ENCODE measurements around the gene FAM24A. TPM values are rescaled to one million over a fixed set of nuclear protein-coding genes. Genes with fewer than 3 reads are reported as not detected.
"Not testable (repeated sequence)": the region's sequence is repeated elsewhere in the genome, so short reads cannot be mapped to it uniquely, and the experiment has no call there.

Gene FAM24A
- total RNA-seq, 1 donor from 2014 or later = not detected

GRCh38 chr10:122871947-122872346 lies 38.5 kb upstream of the FAM24A start:
- not testable (repeated sequence) for H3K27me3 Mint-ChIP-seq (ENCODE audit: unreplicated experiment); H3K4me3 Mint-ChIP-seq (ENCODE audit: unreplicated experiment); DNase-seq; H3K9me3 Mint-ChIP-seq (ENCODE audit: unreplicated experiment); H3K27ac Mint-ChIP-seq (ENCODE audit: unreplicated experiment)
- Mint-ChIP-seq H3K36me3 (ENCODE audit: unreplicated experiment) (peaks cover 11% of the 10 kb centered on the region), H3K4me1 (ENCODE audit: low read depth, unreplicated experiment) (peaks cover 19% of the 10 kb centered on the region)

DNA sequence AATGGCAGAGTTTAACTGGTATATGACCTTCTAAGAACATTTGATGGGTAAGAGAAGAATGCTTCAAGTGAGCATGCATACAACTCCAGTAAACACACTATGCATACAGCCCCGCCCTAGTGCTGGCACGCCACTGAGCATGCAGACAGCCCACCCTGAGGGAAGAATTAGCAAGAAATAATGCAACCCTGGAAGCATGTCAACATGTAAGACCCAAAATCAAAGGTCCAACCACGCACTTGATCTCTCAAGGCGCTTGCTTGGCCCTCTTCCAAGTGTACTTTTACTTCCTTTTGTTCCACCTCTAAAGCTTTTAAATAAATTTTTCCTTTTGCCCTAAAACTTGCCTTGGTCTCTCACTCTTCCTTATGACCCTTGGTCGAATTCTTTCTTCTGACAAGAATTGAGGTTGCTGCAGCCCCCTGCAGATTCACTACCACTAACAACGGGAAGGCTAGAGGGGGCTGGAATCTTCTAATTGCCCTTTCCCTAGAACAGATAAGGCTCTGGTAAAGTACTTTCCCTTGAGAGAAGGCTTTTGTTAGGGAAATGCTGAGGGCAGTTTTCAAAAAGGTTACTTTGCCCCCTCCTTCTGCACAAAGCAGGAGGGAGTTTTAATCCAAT lies 34.5 kb upstream of the FAM24A start:
- H3K36me3 Mint-ChIP-seq (ENCODE audit: unreplicated experiment) = no peaks in the 10 kb centered on the region
- peak overlapping the region; percentile 86 for H3K27ac Mint-ChIP-seq (ENCODE audit: unreplicated experiment)
- H3K4me3 Mint-ChIP-seq (ENCODE audit: unreplicated experiment) = peak overlapping the region; percentile 74

DNA sequence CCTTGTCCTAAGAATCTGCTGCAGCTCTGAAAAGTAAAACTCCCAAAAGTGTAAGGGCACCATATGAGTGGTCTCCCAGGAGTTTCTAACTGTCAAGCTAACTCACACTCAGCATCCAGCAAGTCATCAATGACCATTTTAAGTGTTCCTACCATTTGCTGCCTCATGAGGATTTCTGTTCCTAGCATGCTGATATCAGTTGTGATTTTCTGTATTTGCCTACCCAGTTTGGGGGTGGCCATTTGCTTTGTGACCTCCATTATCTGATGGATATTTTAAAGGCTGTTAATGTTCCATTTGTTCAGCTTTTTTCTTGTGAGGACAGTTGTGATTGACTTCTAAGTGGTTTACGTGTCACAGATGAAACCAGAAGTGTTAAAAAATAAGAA lies 33.9 kb upstream of the FAM24A start:
- Mint-ChIP-seq H3K4me3 (ENCODE audit: unreplicated experiment) (peak overlapping the region; percentile 74), H3K27me3 (ENCODE audit: unreplicated experiment) (peaks cover 11% of the 10 kb centered on the region), H3K36me3 (ENCODE audit: unreplicated experiment) (no peaks in the 10 kb centered on the region), H3K27ac (ENCODE audit: unreplicated experiment) (peak overlapping the region; percentile 86), H3K9me3 (ENCODE audit: unreplicated experiment) (peaks cover 8% of the 10 kb centered on the region), H3K4me1 (ENCODE audit: low read depth, unreplicated experiment) (peaks cover 35% of the 10 kb centered on the region)
- DNase-seq = no peak
- TF ChIP-seq, protein P1, sequence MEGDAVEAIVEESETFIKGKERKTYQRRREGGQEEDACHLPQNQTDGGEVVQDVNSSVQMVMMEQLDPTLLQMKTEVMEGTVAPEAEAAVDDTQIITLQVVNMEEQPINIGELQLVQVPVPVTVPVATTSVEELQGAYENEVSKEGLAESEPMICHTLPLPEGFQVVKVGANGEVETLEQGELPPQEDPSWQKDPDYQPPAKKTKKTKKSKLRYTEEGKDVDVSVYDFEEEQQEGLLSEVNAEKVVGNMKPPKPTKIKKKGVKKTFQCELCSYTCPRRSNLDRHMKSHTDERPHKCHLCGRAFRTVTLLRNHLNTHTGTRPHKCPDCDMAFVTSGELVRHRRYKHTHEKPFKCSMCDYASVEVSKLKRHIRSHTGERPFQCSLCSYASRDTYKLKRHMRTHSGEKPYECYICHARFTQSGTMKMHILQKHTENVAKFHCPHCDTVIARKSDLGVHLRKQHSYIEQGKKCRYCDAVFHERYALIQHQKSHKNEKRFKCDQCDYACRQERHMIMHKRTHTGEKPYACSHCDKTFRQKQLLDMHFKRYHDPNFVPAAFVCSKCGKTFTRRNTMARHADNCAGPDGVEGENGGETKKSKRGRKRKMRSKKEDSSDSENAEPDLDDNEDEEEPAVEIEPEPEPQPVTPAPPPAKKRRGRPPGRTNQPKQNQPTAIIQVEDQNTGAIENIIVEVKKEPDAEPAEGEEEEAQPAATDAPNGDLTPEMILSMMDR (IDR thresholded peaks at IDR 0.05; ENCODE audit: partially characterized antibody, unreplicated experiment) = no peak

More for the DNA sequence above, 34.5 kb upstream of the FAM24A start:
- Mint-ChIP-seq H3K27me3 (ENCODE audit: unreplicated experiment) (peaks cover 11% of the 10 kb centered on the region), H3K9me3 (ENCODE audit: unreplicated experiment) (peaks cover 8% of the 10 kb centered on the region), H3K4me1 (ENCODE audit: low read depth, unreplicated experiment) (peaks cover 35% of the 10 kb centered on the region)
- TF ChIP-seq, protein P1 (IDR thresholded peaks at IDR 0.05; ENCODE audit: partially characterized antibody, unreplicated experiment) = no peak
- no peak for DNase-seq

- Mint-ChIP-seq H3K27ac (ENCODE audit: unreplicated experiment) (peak overlapping the region; percentile 89), H3K4me1 (ENCODE audit: low read depth, unreplicated experiment) (peaks cover 35% of the 10 kb centered on the region), H3K4me3 (ENCODE audit: unreplicated experiment) (peak overlapping the region; percentile 99)
These were observed 33.1 kb upstream of the FAM24A start for GRCh38 chr10:122877264-122877663.

DNA sequence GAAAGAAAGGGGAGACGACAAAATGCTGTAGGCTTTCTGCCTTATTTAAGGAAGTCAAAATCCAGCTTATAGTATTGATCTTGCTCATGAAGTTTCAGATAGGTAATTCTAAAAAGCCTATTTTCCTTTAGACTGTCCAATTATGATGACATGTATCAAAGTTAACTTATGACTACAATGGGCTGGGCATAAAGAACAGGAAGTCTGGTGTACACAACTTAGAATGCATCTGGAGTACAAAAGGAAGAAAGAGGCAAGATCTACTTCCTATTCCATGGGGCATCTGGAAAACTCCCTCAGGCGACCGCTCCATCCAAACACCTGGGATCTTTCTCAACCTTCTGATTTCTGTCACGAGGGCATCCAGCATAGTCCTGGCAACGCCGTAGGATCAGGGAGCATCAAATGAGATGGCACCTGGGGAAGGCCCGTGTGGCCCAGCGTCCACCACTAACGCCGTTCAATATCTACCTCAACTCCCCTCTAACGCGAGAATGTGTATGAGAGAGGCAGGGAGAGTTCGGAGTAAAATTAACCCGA lies 31.5 kb upstream of the FAM24A start:
- Mint-ChIP-seq H3K27ac (ENCODE audit: unreplicated experiment) (peak overlapping the region; percentile 88), H3K4me3 (ENCODE audit: unreplicated experiment) (peak overlapping the region; percentile 99), H3K27me3 (ENCODE audit: unreplicated experiment) (peaks cover 11% of the 10 kb centered on the region)

More at GRCh38 chr10:122877264-122877663, 33.1 kb upstream of the FAM24A start:
- H3K27me3 Mint-ChIP-seq (ENCODE audit: unreplicated experiment) = peaks cover 11% of the 10 kb centered on the region
- H3K9me3 Mint-ChIP-seq (ENCODE audit: unreplicated experiment) = peaks cover 8% of the 10 kb centered on the region
- DNase-seq = no peak
- TF ChIP-seq, protein P1 (IDR thresholded peaks at IDR 0.05; ENCODE audit: partially characterized antibody, unreplicated experiment) = no peak
- no peaks in the 10 kb centered on the region for H3K36me3 Mint-ChIP-seq (ENCODE audit: unreplicated experiment)

More for the DNA sequence above, 31.5 kb upstream of the FAM24A start:
- Mint-ChIP-seq H3K9me3 (ENCODE audit: unreplicated experiment) (peaks cover 8% of the 10 kb centered on the region), H3K36me3 (ENCODE audit: unreplicated experiment) (no peaks in the 10 kb centered on the region), H3K4me1 (ENCODE audit: low read depth, unreplicated experiment) (peaks cover 33% of the 10 kb centered on the region)
- TF ChIP-seq, protein P1 (IDR thresholded peaks at IDR 0.05; ENCODE audit: partially characterized antibody, unreplicated experiment) = no peak
- no peak for DNase-seq
